DMS53 treated with DMSO at 0.1 percent for 48 hours (cell line): ENCODE data around the gene BLTP3A.

Experiments
- DNase-seq: peaks from one replicate; lab custom pipeline; 2025; ENCODE audit not compliant: unreplicated experiment; lab: John Stamatoyannopoulos, UW

BLTP3A gene

GRCh38 chr6:34832942-34833341 lies 41.1 kb downstream of the BLTP3A start:
- no peak for DNase-seq

GRCh38 chr6:34834789-34835518 lies 43.1 kb downstream of the BLTP3A start:
- no peak for DNase-seq

GRCh38 chr6:34836008-34836407 lies 44.1 kb downstream of the BLTP3A start:
- no peak for DNase-seq

- DNase-seq = no peak
Measured at GRCh38 chr6:34836451-34836850, 44.6 kb downstream of the BLTP3A start.

- DNase-seq = no peak
Measured at GRCh38 chr6:34837528-34837927, 45.6 kb downstream of the BLTP3A start.

GRCh38 chr6:34839666-34840352 lies 47.9 kb downstream of the BLTP3A start:
- no peak for DNase-seq
